A549 treated with GW870086 at 1 μM for 4 hours (cell line): ENCODE results near the gene SLC17A5. TPM values are rescaled to one million over a fixed set of nuclear protein-coding genes. Genes with fewer than 3 reads are reported as not detected.

Experiments used
- total RNA-seq: library from RNA; stranded (reverse); fragments of 200-300 nt; extraction: Qiagen RNA extraction; gene quantifications from 5 replicates; pipeline ENCODE4 v1.2.3, GENCODE V29; 2022; ENCODE audit warnings: low read depth

SLC17A5 gene, protein sequence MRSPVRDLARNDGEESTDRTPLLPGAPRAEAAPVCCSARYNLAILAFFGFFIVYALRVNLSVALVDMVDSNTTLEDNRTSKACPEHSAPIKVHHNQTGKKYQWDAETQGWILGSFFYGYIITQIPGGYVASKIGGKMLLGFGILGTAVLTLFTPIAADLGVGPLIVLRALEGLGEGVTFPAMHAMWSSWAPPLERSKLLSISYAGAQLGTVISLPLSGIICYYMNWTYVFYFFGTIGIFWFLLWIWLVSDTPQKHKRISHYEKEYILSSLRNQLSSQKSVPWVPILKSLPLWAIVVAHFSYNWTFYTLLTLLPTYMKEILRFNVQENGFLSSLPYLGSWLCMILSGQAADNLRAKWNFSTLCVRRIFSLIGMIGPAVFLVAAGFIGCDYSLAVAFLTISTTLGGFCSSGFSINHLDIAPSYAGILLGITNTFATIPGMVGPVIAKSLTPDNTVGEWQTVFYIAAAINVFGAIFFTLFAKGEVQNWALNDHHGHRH
- total RNA-seq = 12.0 to 14.0 TPM (median 13.4 TPM) in 5 replicates

DNA sequence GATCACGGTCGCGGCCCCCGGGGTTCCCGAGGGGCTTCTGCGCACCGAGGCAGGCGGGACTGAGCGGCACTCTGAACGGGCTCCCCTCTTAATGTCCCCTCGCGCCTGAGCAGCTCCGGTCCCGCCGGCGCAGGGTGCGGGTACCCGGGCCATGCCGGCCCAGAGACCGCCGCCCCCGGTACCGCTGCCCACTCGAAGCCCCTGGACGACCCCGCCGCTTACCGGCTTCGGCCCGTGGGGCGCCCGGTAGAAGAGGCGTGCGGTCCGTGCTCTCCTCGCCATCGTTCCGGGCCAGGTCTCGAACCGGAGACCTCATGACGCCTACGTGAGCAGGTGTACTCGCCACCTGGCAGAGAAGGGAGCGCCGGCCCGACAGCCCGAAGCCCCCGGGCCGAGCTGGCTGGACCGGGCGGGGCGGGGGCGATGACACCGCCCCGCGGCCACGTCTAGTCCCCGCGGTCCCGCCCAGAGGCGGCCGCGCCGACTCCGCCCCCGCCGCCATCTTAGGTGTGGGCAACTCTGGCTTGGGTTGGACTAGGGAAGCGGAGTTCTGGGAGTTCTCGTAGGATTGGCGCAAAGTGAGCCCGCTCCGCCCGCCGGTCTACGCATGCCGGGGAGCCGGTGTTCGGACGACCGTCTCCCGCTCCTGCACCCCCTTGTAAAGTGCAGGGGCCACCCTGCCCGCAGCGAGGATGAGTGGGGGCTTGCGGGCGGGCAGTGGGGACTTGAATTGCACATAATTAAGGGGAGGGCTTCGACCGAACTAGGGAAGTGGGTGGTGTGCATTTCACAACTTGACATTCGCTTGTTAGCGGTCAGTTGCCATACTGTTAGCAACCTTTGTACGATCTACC, at the start of gene SLC17A5:
Gene SLC17A5, minus strand, starts transcription at position 422 of the 854 bp plus-strand sequence. Its CDS starts 106 bp downstream, at position 316.

DNA sequence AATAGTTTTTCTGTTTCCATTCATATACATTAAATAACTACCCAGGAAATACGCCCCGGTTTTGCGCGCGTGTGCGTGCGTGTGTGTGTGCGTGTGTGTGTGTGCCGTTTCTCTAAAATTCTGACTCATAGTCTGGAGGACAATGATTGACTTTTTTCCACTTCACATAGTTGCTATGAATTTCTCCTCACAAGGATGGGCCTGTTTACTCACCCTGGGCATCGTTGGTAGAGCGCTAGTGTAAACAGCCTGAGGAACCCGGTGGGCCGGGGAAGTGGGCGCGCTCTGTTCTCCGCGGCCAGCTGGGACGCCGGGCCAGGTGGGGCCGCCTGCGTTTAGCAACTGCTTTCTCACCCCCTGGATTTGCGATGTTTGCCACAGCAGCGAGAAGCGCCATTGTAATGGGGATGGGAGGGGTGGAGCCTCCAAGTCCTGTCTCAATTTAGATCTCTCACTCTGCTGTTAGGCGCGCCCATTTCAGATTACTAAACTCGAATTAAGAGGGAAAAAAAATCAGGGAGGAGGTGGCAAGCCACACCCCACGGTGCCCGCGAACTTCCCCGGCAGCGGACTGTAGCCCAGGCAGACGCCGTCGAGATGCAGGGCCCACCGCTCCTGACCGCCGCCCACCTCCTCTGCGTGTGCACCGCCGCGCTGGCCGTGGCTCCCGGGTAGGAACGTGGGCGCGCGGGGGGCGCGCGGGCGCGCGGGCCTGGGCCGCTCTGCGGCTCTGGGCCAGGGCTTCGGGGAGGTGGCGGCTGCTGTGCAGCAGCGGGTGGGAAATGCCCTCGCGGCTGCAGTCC, 42.0 kb upstream of the SLC17A5 start, which contains the start of gene CD109:
Gene CD109, plus strand, starts transcription at position 585 of the 803 bp plus-strand sequence. Its CDS starts 13 bp downstream, at position 598.

Other genes starting within 250 kb of the SLC17A5 start
- gene CGAS, start 201.7 kb downstream of the SLC17A5 start, total RNA-seq = 4.6 to 5.0 TPM (median 4.8 TPM) in 5 replicates
- gene MTO1, start 192.3 kb downstream of the SLC17A5 start, total RNA-seq = 8.7 to 12.2 TPM (median 10.0 TPM) in 5 replicates
- 7,093 to 8,627 TPM (median 7,429 TPM) in 5 replicates for gene EEF1A1, start 133.0 kb downstream of the SLC17A5 start, total RNA-seq
- 36.3 to 70.4 TPM (median 59.2 TPM) in 5 replicates for gene CD109, start 42.2 kb upstream of the SLC17A5 start, total RNA-seq